ENCODE measurements around the gene PIGR. TPM values are rescaled to one million over a fixed set of nuclear protein-coding genes. Genes with fewer than 3 reads are reported as not detected.

PIGR gene
- total and polyA plus RNA-seq, 2 donors (not counting 3 experiments of a cell fraction or from before 2014, with no cell fraction given) = not detected

- ChIA-PET POLR2A (no interaction called here), CTCF (interaction anchor here (1.2 to 2.2 kb wide), 3 partner anchors 11 to 135 kb away, joined by 3 to 9 read pairs (median 5); no protein-coding TSS in a partner anchor)
These were observed 63.1 kb downstream of the PIGR start for GRCh38 chr1:206883160-206883559.

More at GRCh38 chr1:206883160-206883559, 63.1 kb downstream of the PIGR start:
- Histone ChIP-seq H3K4me2 (ENCODE audit: insufficient read depth, low read length) (no peak overlapping the region), H4K20me1 (replicated peaks; ENCODE audit: control insufficient read depth, extremely low read depth, insufficient read depth, low read length) (no peaks in the 10 kb centered on the region), H3K4me1 (ENCODE audit: control insufficient read depth, extremely low read depth, insufficient read depth, low read length) (no peaks in the 10 kb centered on the region), H3K36me3 (ENCODE audit: control insufficient read depth in 2 of 2, extremely low read depth in 1 of 2, insufficient read depth in 2 of 2, low read length in 2 of 2) (no peaks in the 10 kb centered on the region), H3K9ac (replicated peaks; ENCODE audit: extremely low read depth, insufficient read depth, low read length) (no peak overlapping the region), H2AFZ (ENCODE audit: low read depth, low read length) (no peak overlapping the region), H3K27ac (ENCODE audit: insufficient read depth, low read depth, low read length) (no peak overlapping the region), H3K9me1 (replicated peaks; ENCODE audit: control insufficient read depth, extremely low read depth, insufficient read depth, low read length) (no peaks in the 10 kb centered on the region), H3K79me2 (ENCODE audit: control insufficient read depth, insufficient read depth, low read length) (no peaks in the 10 kb centered on the region), H3K4me3 (replicated peaks in 1 of 3; ENCODE audit: insufficient read depth in 1 of 3, low read depth in 1 of 3, low read length in 3 of 3) (no peak overlapping the region), H3K9me3 (replicated peaks; ENCODE audit: control insufficient read depth, insufficient read depth, low read length) (no peaks in the 10 kb centered on the region), H3K27me3 (ENCODE audit: control insufficient read depth in 2 of 2, insufficient read depth in 2 of 2, low read length in 2 of 2) (peaks cover 8% of the 10 kb centered on the region in 2 experiments)
- FAIRE-seq (no peak), DNase-seq (ENCODE audit: low read depth, low spot score) (no peak)
- TF ChIP-seq JUN (IDR thresholded peaks at IDR 0.05; ENCODE audit: borderline replicate concordance, insufficient read depth, insufficient read length, low read depth) = no peak
- no peak for TF ChIP-seq FOS (IDR thresholded peaks at IDR 0.05; ENCODE audit: borderline replicate concordance, insufficient read depth, low read length)
- TF ChIP-seq EZH2 (IDR thresholded peaks at IDR 0.05; ENCODE audit: borderline replicate concordance, low read depth, low read length, severe bottlenecking) = no peak
- TF ChIP-seq CTCF (IDR thresholded peaks at IDR 0.05; ENCODE audit: extremely low read depth in 1 of 2, insufficient read depth in 1 of 2, low read depth in 1 of 2, low read length in 2 of 2) = no peak
- no peak for TF ChIP-seq MYC (IDR thresholded peaks at IDR 0.05; ENCODE audit: low read depth, low read length)
- TF ChIP-seq GATA2 (IDR thresholded peaks at IDR 0.05; ENCODE audit: insufficient read depth, insufficient read length, low read depth, low read length) = no peak
- no peak for TF ChIP-seq POLR2A (IDR thresholded peaks at IDR 0.05; ENCODE audit: low read depth, low read length)
- BruUV-seq (replicated peaks) = no TSS peak
- intact Hi-C loops (cut with micrococcal nuclease) = no loop called here
- dilution Hi-C loops (cut with MboI; ENCODE audit: extremely low pct_ligation_motif_present, low sequenced_read_pairs) = no loop called here

All from endothelial cell of umbilical vein (primary cell).